ENCODE data around the gene FNDC3A.

DNA sequence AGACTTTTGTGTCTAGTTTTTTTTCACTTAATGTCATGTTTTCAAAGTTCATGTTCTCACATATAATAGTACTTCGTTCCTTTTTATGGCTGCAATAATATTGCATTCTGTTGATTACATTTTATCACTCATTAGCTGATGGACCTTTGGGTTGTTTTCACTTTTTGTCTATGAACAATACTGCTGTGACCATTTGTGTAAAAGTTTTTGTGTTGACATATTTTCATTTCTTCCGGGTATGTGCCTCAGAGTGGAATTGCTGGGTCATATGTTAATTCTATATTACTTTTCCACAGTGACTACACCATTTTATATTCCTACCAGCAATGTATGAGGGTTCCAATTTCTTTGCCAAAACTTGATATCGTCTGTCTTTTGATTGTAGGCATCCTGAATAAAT lies 158.6 kb downstream of the FNDC3A start:
- TF ChIP-seq, protein P1, sequence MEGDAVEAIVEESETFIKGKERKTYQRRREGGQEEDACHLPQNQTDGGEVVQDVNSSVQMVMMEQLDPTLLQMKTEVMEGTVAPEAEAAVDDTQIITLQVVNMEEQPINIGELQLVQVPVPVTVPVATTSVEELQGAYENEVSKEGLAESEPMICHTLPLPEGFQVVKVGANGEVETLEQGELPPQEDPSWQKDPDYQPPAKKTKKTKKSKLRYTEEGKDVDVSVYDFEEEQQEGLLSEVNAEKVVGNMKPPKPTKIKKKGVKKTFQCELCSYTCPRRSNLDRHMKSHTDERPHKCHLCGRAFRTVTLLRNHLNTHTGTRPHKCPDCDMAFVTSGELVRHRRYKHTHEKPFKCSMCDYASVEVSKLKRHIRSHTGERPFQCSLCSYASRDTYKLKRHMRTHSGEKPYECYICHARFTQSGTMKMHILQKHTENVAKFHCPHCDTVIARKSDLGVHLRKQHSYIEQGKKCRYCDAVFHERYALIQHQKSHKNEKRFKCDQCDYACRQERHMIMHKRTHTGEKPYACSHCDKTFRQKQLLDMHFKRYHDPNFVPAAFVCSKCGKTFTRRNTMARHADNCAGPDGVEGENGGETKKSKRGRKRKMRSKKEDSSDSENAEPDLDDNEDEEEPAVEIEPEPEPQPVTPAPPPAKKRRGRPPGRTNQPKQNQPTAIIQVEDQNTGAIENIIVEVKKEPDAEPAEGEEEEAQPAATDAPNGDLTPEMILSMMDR (IDR thresholded peaks at IDR 0.05; ENCODE audit: low read depth, low read length, missing input control), result no peak
- TF ChIP-seq, protein P2, sequence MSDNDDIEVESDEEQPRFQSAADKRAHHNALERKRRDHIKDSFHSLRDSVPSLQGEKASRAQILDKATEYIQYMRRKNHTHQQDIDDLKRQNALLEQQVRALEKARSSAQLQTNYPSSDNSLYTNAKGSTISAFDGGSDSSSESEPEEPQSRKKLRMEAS (IDR thresholded peaks at IDR 0.05), result no peak
- TF ChIP-seq, protein P3, sequence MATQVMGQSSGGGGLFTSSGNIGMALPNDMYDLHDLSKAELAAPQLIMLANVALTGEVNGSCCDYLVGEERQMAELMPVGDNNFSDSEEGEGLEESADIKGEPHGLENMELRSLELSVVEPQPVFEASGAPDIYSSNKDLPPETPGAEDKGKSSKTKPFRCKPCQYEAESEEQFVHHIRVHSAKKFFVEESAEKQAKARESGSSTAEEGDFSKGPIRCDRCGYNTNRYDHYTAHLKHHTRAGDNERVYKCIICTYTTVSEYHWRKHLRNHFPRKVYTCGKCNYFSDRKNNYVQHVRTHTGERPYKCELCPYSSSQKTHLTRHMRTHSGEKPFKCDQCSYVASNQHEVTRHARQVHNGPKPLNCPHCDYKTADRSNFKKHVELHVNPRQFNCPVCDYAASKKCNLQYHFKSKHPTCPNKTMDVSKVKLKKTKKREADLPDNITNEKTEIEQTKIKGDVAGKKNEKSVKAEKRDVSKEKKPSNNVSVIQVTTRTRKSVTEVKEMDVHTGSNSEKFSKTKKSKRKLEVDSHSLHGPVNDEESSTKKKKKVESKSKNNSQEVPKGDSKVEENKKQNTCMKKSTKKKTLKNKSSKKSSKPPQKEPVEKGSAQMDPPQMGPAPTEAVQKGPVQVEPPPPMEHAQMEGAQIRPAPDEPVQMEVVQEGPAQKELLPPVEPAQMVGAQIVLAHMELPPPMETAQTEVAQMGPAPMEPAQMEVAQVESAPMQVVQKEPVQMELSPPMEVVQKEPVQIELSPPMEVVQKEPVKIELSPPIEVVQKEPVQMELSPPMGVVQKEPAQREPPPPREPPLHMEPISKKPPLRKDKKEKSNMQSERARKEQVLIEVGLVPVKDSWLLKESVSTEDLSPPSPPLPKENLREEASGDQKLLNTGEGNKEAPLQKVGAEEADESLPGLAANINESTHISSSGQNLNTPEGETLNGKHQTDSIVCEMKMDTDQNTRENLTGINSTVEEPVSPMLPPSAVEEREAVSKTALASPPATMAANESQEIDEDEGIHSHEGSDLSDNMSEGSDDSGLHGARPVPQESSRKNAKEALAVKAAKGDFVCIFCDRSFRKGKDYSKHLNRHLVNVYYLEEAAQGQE (IDR thresholded peaks at IDR 0.05), result no peak
- TF ChIP-seq RAD21 (IDR thresholded peaks at IDR 0.05) (no peak), GABPA (IDR thresholded peaks at IDR 0.05 in 1 of 2, conservative IDR thresholded peaks at IDR 0.05 in 1 of 2) (no peak), HNF4A (conservative IDR thresholded peaks at IDR 0.05) (no peak), ZBTB33 (IDR thresholded peaks at IDR 0.05) (no peak)
- TF ChIP-seq, protein P4, sequence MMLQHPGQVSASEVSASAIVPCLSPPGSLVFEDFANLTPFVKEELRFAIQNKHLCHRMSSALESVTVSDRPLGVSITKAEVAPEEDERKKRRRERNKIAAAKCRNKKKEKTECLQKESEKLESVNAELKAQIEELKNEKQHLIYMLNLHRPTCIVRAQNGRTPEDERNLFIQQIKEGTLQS (IDR thresholded peaks at IDR 0.05), result no peak
